ENCODE data around the gene FOXQ1.
"Not testable (repeated sequence)": the region's sequence is repeated elsewhere in the genome, so short reads cannot be mapped to it uniquely, and the experiment has no call there.

The FOXQ1 gene

GRCh38 chr6:1318584-1318983 is 6.7 kb downstream of the FOXQ1 start:
- DNase-seq (ENCODE audit: low spot score), result not testable (repeated sequence)

DNA sequence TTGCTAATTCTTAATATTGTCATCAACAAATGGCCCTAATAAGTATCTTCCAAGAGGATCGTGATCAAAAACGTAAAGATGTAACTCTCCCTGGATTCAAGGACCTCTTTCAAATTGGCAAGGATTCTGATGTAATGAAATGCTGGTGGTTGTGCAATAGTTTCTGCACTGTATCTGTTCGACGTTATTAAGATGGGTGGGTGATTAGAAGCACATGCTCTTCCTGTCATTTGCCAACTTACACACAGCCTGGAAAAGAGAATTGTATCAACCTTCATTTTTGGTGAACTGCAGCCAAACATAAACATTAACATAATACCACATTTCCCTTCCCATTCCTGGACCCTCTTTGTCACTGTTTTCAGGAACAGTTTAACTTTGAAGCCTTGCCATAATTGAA is 9.8 kb downstream of the FOXQ1 start:
- no peak for DNase-seq (ENCODE audit: low spot score)

- DNase-seq (ENCODE audit: low spot score), result no peak
Observed at GRCh38 chr6:1322156-1322555, 10.3 kb downstream of the FOXQ1 start.

- no peak for DNase-seq (ENCODE audit: low spot score)
Observed at GRCh38 chr6:1322696-1323219, 10.9 kb downstream of the FOXQ1 start.

DNA sequence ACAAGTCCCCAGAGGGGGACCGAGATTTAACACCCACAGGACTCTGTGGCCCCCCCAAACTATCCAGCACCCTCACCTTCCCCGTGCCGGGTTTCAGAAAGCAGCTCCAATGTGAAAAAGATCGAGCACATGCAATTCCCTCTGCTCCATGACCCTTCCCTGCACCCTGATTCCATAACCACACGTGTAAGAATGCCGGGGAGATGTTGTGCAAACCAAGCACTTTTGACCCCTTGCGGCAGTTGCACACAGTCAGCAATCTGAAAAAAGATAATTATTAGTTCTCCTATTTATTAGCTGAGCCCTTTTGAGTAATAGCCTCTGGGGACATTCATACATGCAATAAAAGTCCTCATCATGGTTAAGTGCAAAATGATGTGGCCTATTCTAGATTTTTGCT is 13.0 kb downstream of the FOXQ1 start:
- no peak for DNase-seq (ENCODE audit: low spot score)

- DNase-seq (ENCODE audit: low spot score), result no peak
Observed at GRCh38 chr6:1325461-1326309, 13.8 kb downstream of the FOXQ1 start.

DNA sequence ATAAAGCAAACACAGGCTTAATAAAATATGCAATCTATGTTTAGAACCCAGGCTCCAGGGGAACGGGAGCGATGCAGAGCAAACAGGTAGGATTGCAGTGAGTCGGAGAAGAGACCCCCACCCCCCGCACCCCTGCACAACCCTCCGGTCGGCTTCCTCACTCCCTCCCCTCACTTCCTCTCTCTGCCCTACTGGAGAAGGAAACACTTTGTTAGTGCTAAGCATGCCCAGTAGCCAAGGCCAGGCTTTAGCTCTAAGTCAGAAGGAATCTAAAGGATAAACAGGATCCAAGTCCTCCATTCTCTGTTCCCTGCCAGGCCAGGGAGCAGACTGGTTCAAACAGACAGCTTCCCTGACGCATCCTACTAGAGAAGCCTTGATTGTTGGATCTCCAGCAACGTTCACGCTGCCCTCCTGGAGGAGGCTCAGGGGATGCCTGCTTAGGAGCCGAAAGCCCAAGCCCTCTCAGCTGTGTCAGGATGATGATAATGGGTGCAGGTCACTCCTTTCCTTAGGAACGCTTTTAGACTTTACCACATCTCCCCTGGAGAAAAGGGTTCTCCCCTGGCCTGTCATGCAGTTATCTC is 14.7 kb downstream of the FOXQ1 start:
- no peak for DNase-seq (ENCODE audit: low spot score)

DNA sequence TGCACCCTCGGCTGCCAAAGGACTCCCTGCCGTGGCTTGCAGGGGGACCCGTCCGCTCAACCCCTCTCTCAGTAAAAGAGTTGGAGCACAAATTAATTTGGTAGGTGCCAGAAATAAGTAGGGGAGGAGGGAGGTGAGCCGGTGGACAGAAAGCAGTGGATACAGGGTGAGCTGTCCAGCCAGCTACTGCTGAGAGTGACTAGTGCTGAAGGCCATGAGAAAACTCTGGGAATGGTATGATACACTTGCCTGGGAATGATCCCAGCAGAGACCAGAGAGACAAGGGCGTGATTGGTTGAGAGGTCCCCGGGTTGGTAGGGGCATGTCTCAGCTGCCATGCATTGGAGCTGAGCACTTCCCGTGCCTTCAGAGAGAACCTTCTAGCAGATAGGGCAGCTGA is 15.7 kb downstream of the FOXQ1 start:
- no peak for DNase-seq (ENCODE audit: low spot score)

DNA sequence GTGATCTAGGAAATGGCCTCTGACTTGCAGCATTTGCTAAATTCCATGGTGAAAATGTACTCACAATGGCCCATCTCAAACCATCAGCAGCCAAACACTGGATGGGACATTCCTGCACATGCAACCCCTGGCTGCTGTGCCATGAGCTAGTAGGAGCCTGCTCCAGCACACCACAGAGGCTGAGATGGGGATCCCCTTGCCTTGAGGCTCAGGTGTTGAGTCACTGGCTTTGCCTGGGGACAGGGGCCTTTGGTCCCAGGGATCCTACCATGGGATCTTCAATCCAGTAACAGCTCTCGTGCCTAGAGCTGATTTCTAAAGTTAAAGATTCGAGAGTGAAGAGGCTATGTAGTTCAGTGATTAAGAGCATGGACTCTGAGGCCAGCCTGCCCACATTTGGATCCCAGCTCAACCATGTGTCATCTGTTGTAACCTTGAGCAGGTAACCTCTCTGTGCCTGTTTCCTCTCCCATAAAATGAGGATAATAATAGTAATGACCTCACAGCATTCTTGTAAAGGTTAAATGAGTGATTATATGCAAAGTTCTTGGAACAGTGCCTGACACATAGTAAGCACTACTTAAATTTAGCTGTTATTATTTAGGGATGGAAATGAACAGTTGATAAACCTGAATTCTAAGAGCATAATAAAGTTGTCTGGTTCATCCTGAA is 16.4 kb downstream of the FOXQ1 start:
- no peak for DNase-seq (ENCODE audit: low spot score)

DNA sequence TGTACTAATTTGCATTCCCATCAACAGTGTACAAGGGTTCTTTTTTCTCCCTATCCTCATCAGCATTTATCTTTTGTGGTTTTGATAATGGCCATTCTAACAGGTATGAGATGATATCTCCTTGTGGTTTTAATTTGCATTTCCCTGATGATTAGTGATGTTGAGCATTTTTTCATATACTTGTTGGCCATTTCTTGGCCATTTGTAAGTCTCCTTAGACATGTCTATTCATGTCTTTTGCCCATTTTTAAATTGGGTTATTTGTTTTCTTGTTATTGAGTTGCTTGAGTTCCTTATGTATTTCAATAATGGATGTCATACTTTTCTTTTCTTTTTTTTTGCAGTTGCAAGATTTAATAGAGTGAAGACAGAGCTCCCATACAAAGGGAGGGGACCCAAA is 17.8 kb downstream of the FOXQ1 start:
- no peak for DNase-seq (ENCODE audit: low spot score)

GRCh38 chr6:1334684-1335083 is 22.8 kb downstream of the FOXQ1 start:
- DNase-seq (ENCODE audit: low spot score), result no peak

GRCh38 chr6:1335367-1336037 is 23.6 kb downstream of the FOXQ1 start:
- no peak for DNase-seq (ENCODE audit: low spot score)

DNA sequence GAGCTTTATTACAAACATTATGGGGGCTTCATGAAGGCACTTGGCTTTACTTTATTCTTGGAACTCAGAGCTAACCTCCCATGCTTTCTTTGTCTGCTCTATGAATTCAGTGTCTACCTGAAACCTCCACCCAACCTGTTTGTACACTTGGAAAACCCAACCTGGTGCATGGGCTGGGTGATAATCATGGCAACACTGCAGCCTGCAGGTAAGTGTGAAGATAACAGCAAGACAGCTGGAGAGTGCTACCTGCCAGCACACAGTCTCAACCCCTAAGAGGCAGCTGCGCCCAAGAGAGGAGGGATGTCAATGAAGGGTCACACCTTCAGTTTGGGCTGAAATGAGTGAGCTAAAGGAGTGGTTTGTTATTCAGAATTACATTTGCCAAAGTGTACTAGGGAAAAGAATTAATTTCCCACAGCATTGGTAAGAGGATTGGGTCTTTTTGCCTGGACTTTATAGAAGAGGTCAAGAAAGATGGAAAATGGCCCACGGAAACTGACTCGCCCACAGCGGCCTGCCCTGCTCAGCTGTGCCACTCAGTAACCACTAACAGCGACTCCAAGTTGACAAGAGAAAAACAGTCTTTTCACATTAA is 24.4 kb downstream of the FOXQ1 start:
- no peak for DNase-seq (ENCODE audit: low spot score)

GRCh38 chr6:1337791-1338190 is 25.9 kb downstream of the FOXQ1 start:
- no peak for DNase-seq (ENCODE audit: low spot score)

- no peak for DNase-seq (ENCODE audit: low spot score)
Observed at GRCh38 chr6:1346101-1346500, 34.2 kb downstream of the FOXQ1 start.

- no peak for DNase-seq (ENCODE audit: low spot score)
Observed at GRCh38 chr6:1346558-1347091, 34.7 kb downstream of the FOXQ1 start.

DNA sequence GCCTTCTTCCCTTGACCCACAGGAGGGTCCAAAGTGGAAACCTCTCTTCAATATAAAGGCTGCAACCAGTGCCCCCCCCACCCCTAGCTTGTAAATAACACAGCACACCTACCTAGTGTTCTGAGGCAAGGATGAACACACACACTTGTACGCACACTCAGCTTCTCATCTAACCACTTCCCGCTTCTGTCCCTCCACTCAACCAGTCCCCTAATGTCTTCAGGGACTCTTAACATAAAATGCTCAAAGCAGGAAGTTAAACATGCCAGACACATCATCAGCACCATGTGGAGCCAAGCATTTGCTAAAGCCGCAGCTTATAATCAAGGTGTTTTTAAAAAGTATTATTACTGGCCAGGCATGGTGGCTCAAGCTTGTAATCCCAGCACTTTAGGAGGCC is 35.3 kb downstream of the FOXQ1 start:
- no peak for DNase-seq (ENCODE audit: low spot score)

DNA sequence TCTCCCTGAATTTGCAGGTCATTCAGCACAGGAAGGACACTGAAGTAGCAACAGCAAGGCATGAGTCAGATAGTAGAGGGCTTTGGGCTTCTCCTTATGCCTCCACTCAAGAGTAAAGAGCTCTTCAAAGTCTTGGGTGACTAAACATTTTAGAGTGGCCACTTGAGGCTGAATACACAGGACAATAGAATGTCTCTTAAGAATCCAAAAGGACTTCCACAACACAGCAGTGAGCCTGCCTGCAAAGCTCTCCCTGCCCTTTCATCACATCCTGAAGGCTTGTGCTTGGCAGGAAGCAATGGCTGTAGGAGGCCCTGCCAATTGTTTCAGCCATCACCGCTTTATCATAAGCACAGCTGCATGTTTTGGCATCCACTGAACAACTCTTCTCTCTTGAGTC is 36.8 kb downstream of the FOXQ1 start:
- DNase-seq (ENCODE audit: low spot score), result no peak

- DNase-seq (ENCODE audit: low spot score), result no peak
Observed at GRCh38 chr6:1349655-1350054, 37.8 kb downstream of the FOXQ1 start.

GRCh38 chr6:1351381-1352008 is 39.6 kb downstream of the FOXQ1 start:
- no peak for DNase-seq (ENCODE audit: low spot score)

- DNase-seq (ENCODE audit: low spot score), result not testable (repeated sequence)
Observed at GRCh38 chr6:1355068-1355467, 43.2 kb downstream of the FOXQ1 start.
